Measurements from ENCODE around the gene SMCR8. TPM values are rescaled to one million over a fixed set of nuclear protein-coding genes. Genes with fewer than 3 reads are reported as not detected.
"Not testable (repeated sequence)": the region's sequence is repeated elsewhere in the genome, so short reads cannot be mapped to it uniquely, and the experiment has no call there.

SMCR8 gene
- total RNA-seq, 2 experiments from 2014 or later: 8.5 to 8.8 TPM

GRCh38 chr17:18322522-18322921 is 7.4 kb downstream of the SMCR8 start:
- no peak for DNase-seq
- Mint-ChIP-seq H3K4me3 (no peak overlapping the region), H3K4me1 (ENCODE audit: low read depth) (peaks cover 52% of the 10 kb centered on the region), H3K27ac (peak overlapping the region; percentile 68), H3K27me3 (ENCODE audit: low read depth) (no peaks in the 10 kb centered on the region), H3K9me3 (no peaks in the 10 kb centered on the region), H3K36me3 (ENCODE audit: low read depth) (peaks cover 10% of the 10 kb centered on the region)
- CTCF ChIA-PET: interaction anchor here (0.5 to 0.9 kb wide), 3 partner anchors 11 to 22 kb away, joined by 3 to 6 read pairs (median 4); no protein-coding TSS in a partner anchor
- intact Hi-C loops (cut with micrococcal nuclease): no loop called here

GRCh38 chr17:18323007-18323406 is 7.9 kb downstream of the SMCR8 start:
- peaks cover 47% of the 10 kb centered on the region for H3K4me1 Mint-ChIP-seq (ENCODE audit: low read depth)
- H3K9me3 Mint-ChIP-seq: no peaks in the 10 kb centered on the region
- no peak for DNase-seq
- peaks cover 10% of the 10 kb centered on the region for H3K36me3 Mint-ChIP-seq (ENCODE audit: low read depth)
- peak overlapping the region; percentile 68 for H3K27ac Mint-ChIP-seq
- H3K4me3 Mint-ChIP-seq: no peak overlapping the region
- CTCF ChIA-PET: interaction anchor here (0.5 to 0.9 kb wide), 3 partner anchors 10 to 23 kb away, joined by 3 to 6 read pairs (median 4); no protein-coding TSS in a partner anchor
- no peaks in the 10 kb centered on the region for H3K27me3 Mint-ChIP-seq (ENCODE audit: low read depth)
- intact Hi-C loops (cut with micrococcal nuclease): no loop called here

GRCh38 chr17:18323507-18324139 is 8.5 kb downstream of the SMCR8 start:
- Mint-ChIP-seq H3K27ac (no peak overlapping the region), H3K27me3 (ENCODE audit: low read depth) (no peaks in the 10 kb centered on the region), H3K4me3 (no peak overlapping the region), H3K36me3 (ENCODE audit: low read depth) (peaks cover 10% of the 10 kb centered on the region), H3K9me3 (no peaks in the 10 kb centered on the region), H3K4me1 (ENCODE audit: low read depth) (peaks cover 42% of the 10 kb centered on the region)
- CTCF ChIA-PET: no interaction called here
- no peak for DNase-seq
- intact Hi-C loops (cut with micrococcal nuclease): no loop called here

GRCh38 chr17:18324140-18325050 is 9.3 kb downstream of the SMCR8 start:
- H3K4me1 Mint-ChIP-seq (ENCODE audit: low read depth): peaks cover 34% of the 10 kb centered on the region
- H3K36me3 Mint-ChIP-seq (ENCODE audit: low read depth): peaks cover 12% of the 10 kb centered on the region
- intact Hi-C loops (cut with micrococcal nuclease): no loop called here
- H3K4me3 Mint-ChIP-seq: no peak overlapping the region
- peak overlapping the region; percentile 76 for H3K27ac Mint-ChIP-seq
- H3K27me3 Mint-ChIP-seq (ENCODE audit: low read depth): no peaks in the 10 kb centered on the region
- no peak for DNase-seq
- CTCF ChIA-PET: no interaction called here
- H3K9me3 Mint-ChIP-seq: no peaks in the 10 kb centered on the region

GRCh38 chr17:18326039-18326438 is 10.9 kb downstream of the SMCR8 start:
- no peak overlapping the region for H3K4me3 Mint-ChIP-seq
- H3K4me1 Mint-ChIP-seq (ENCODE audit: low read depth): peaks cover 20% of the 10 kb centered on the region
- peaks cover 12% of the 10 kb centered on the region for H3K36me3 Mint-ChIP-seq (ENCODE audit: low read depth)
- H3K9me3 Mint-ChIP-seq: no peaks in the 10 kb centered on the region
- H3K27ac Mint-ChIP-seq: peak overlapping the region; percentile 76
- intact Hi-C loops (cut with micrococcal nuclease): no loop called here
- no peak for DNase-seq
- CTCF ChIA-PET: interaction anchor here (1.6 kb wide), 1 partner anchor 109 kb away, joined by 4 read pairs; no protein-coding TSS in a partner anchor
- no peaks in the 10 kb centered on the region for H3K27me3 Mint-ChIP-seq (ENCODE audit: low read depth)

GRCh38 chr17:18326572-18326971 is 11.5 kb downstream of the SMCR8 start:
- H3K4me3 Mint-ChIP-seq: no peak overlapping the region
- peak overlapping the region; percentile 76 for H3K27ac Mint-ChIP-seq
- H3K4me1 Mint-ChIP-seq (ENCODE audit: low read depth): peaks cover 20% of the 10 kb centered on the region
- H3K27me3 Mint-ChIP-seq (ENCODE audit: low read depth): no peaks in the 10 kb centered on the region
- CTCF ChIA-PET: interaction anchor here (1.6 kb wide), 1 partner anchor 109 kb away, joined by 4 read pairs; no protein-coding TSS in a partner anchor
- DNase-seq: no peak
- H3K9me3 Mint-ChIP-seq: no peaks in the 10 kb centered on the region
- H3K36me3 Mint-ChIP-seq (ENCODE audit: low read depth): peaks cover 12% of the 10 kb centered on the region
- intact Hi-C loops (cut with micrococcal nuclease): no loop called here

GRCh38 chr17:18327093-18327492 is 12.0 kb downstream of the SMCR8 start:
- DNase-seq: no peak
- intact Hi-C loops (cut with micrococcal nuclease): no loop called here
- Mint-ChIP-seq H3K27me3 (ENCODE audit: low read depth) (no peaks in the 10 kb centered on the region), H3K4me1 (ENCODE audit: low read depth) (peaks cover 20% of the 10 kb centered on the region), H3K27ac (peak overlapping the region; percentile 76), H3K9me3 (no peaks in the 10 kb centered on the region), H3K36me3 (ENCODE audit: low read depth) (peaks cover 12% of the 10 kb centered on the region), H3K4me3 (no peak overlapping the region)
- CTCF ChIA-PET: interaction anchor here (1.6 kb wide), 1 partner anchor 110 kb away, joined by 4 read pairs; no protein-coding TSS in a partner anchor

- Mint-ChIP-seq H3K9me3 (no peaks in the 10 kb centered on the region), H3K36me3 (ENCODE audit: low read depth) (peaks cover 11% of the 10 kb centered on the region), H3K4me1 (ENCODE audit: low read depth) (peaks cover 18% of the 10 kb centered on the region), H3K27ac (no peak overlapping the region), H3K4me3 (no peak overlapping the region), H3K27me3 (ENCODE audit: low read depth) (no peaks in the 10 kb centered on the region)
- DNase-seq: no peak
- CTCF ChIA-PET: interaction anchor here (1.4 to 1.6 kb wide), 2 partner anchors 109 to 110 kb away, joined by 4 read pairs; no protein-coding TSS in a partner anchor
- intact Hi-C loops (cut with micrococcal nuclease): no loop called here
Measured at GRCh38 chr17:18327556-18327955, 12.5 kb downstream of the SMCR8 start.

GRCh38 chr17:18328643-18329204 is 13.6 kb downstream of the SMCR8 start:
- peaks cover 18% of the 10 kb centered on the region for H3K4me1 Mint-ChIP-seq (ENCODE audit: low read depth)
- H3K27ac Mint-ChIP-seq: no peak overlapping the region
- CTCF ChIA-PET: interaction anchor here (1.4 kb wide), 1 partner anchor 110 kb away, joined by 4 read pairs; no protein-coding TSS in a partner anchor

GRCh38 chr17:18331879-18332278 is 16.8 kb downstream of the SMCR8 start:
- Mint-ChIP-seq H3K4me1 (ENCODE audit: low read depth) (no peaks in the 10 kb centered on the region), H3K4me3 (no peak overlapping the region), H3K9me3 (no peaks in the 10 kb centered on the region), H3K27me3 (ENCODE audit: low read depth) (no peaks in the 10 kb centered on the region), H3K27ac (peak overlapping the region; percentile 8), H3K36me3 (ENCODE audit: low read depth) (peaks cover 11% of the 10 kb centered on the region)
- DNase-seq: no peak
- CTCF ChIA-PET: no interaction called here
- intact Hi-C loops (cut with micrococcal nuclease): no loop called here

More at GRCh38 chr17:18328643-18329204, 13.6 kb downstream of the SMCR8 start:
- H3K4me3 Mint-ChIP-seq: no peak overlapping the region
- peaks cover 8% of the 10 kb centered on the region for H3K36me3 Mint-ChIP-seq (ENCODE audit: low read depth)
- H3K27me3 Mint-ChIP-seq (ENCODE audit: low read depth): no peaks in the 10 kb centered on the region
- no peaks in the 10 kb centered on the region for H3K9me3 Mint-ChIP-seq
- intact Hi-C loops (cut with micrococcal nuclease): no loop called here
- DNase-seq: no peak

- no peak overlapping the region for H3K4me3 Mint-ChIP-seq
- H3K9me3 Mint-ChIP-seq: no peaks in the 10 kb centered on the region
- intact Hi-C loops (cut with micrococcal nuclease): no loop called here
- H3K36me3 Mint-ChIP-seq (ENCODE audit: low read depth): peaks cover 16% of the 10 kb centered on the region
- H3K27ac Mint-ChIP-seq: no peak overlapping the region
- no peak for DNase-seq
- no peaks in the 10 kb centered on the region for H3K27me3 Mint-ChIP-seq (ENCODE audit: low read depth)
- CTCF ChIA-PET: interaction anchor here (1.1 kb wide), 1 partner anchor 10 kb away, joined by 3 read pairs; no protein-coding TSS in a partner anchor
- no peaks in the 10 kb centered on the region for H3K4me1 Mint-ChIP-seq (ENCODE audit: low read depth)
Measured at GRCh38 chr17:18332909-18333489, 17.9 kb downstream of the SMCR8 start.

GRCh38 chr17:18338158-18338557 is 23.1 kb downstream of the SMCR8 start:
- H3K9me3 Mint-ChIP-seq; intact Hi-C loops (cut with micrococcal nuclease); H3K27me3 Mint-ChIP-seq (ENCODE audit: low read depth); DNase-seq; H3K27ac Mint-ChIP-seq; CTCF ChIA-PET; H3K4me3 Mint-ChIP-seq; H3K4me1 Mint-ChIP-seq (ENCODE audit: low read depth): not testable (repeated sequence)
- H3K36me3 Mint-ChIP-seq (ENCODE audit: low read depth): peaks cover 35% of the 10 kb centered on the region
